PFSK-1 (cell line): Measurements from ENCODE around the gene ZNF654.

Experiments
- POLR2AphosphoS5 ChIP-seq: IDR thresholded peaks from 2 replicates; pipeline ENCODE4 v1.6.1; 2012; ENCODE audit warnings: low read depth, mild to moderate bottlenecking, control low read depth, low read length, moderate library complexity
- SIN3A ChIP-seq: IDR thresholded peaks from 2 replicates; pipeline ENCODE4 v1.6.1; 2012; ENCODE audit warnings: mild to moderate bottlenecking, low read length, moderate library complexity, borderline replicate concordance; ENCODE audit not compliant: insufficient read depth
- TAF1 ChIP-seq: IDR thresholded peaks from 2 replicates; pipeline ENCODE4 v1.6.1; 2012; ENCODE audit warnings: low read length, control low read depth, borderline replicate concordance; ENCODE audit not compliant: insufficient read depth

DNA sequence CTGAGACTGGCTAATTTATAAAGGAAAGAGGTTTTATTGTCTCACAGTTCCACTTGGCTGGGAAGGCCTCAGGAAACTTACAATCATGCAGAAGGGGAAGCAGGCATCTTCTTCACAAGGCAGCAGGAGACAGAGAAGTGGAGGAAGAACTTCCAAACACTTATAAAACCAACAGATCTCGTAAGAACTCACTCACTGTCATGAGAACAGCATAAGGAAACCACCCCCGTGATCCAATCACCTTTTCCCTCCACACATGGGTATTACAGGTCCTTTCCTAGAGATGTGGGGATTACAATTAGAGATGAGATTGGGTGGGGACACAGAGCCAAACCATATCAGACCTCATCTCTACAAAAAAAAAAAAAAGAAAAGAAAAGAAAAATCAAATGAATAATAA, 26.0 kb upstream of the ZNF654 start:
- TF ChIP-seq SIN3A: no peak
- TF ChIP-seq POLR2AphosphoS5: no peak
- no peak for TF ChIP-seq TAF1
